Measurements from ENCODE around the gene FAM222A. TPM values are rescaled to one million over a fixed set of nuclear protein-coding genes. Genes with fewer than 3 reads are reported as not detected.

Gene FAM222A
- polyA plus RNA-seq, 1 donor, result 6.3 TPM

- Histone ChIP-seq H3K4me3 (ENCODE audit: low read length) (no peak overlapping the region), H3K9me3 (ENCODE audit: control insufficient read depth, low read depth, low read length) (no peaks in the 10 kb centered on the region), H3K36me3 (ENCODE audit: control insufficient read depth, insufficient read depth, low read length) (no peaks in the 10 kb centered on the region), H3K27me3 (ENCODE audit: control insufficient read depth, insufficient read depth, low read length) (no peaks in the 10 kb centered on the region), H3K4me1 (ENCODE audit: control insufficient read depth, insufficient read depth, low read length) (no peaks in the 10 kb centered on the region), H3K27ac (ENCODE audit: low read length) (no peak overlapping the region)
- DNase-seq, result no peak
- WGBS (ENCODE audit: insufficient coverage, low lambda C conversion rate), result no CpG with 5 or more reads among the region's 12 CpGs
Observed at GRCh38 chr12:109807954-109808643, 94.5 kb downstream of the FAM222A start.

DNA sequence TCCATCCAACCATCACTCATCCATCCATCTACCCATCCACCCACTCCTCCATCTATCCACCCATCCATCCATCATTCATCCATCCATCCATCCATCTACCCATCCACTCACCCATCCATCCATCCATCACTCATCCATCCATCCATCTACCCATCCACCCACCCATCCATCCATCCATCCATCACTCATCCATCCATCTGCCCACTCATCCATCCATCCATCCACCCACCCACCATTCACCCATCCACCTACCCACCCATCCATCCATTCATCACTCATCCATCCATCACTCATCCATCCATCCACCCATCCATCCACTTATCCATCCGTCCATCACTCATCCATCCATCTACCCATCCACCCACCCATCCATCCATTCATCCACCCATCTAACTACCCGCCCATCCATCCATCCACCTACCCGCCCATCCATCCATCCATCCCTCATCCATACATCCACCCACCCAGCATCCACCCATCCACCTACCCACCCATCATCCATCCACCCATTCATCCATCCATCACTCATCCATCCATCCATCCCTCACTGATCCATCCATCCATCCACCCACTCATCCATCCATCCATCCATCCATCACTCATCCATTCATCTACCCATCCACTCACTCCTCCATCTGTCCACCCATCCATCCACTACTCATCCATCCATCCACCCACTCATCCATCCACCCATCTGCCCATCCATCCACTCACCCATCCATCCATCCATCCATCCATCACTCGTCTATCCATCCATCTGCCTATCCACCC is 95.4 kb downstream of the FAM222A start:
- H3K36me3 ChIP-seq (ENCODE audit: control insufficient read depth, insufficient read depth, low read length), result no peaks in the 10 kb centered on the region
- peaks cover 2% of the 10 kb centered on the region for H3K9me3 ChIP-seq (ENCODE audit: control insufficient read depth, low read depth, low read length)
- H3K27me3 ChIP-seq (ENCODE audit: control insufficient read depth, insufficient read depth, low read length), result no peaks in the 10 kb centered on the region
- H3K27ac ChIP-seq (ENCODE audit: low read length), result no peak overlapping the region
- WGBS (ENCODE audit: insufficient coverage, low lambda C conversion rate), result 76% methylated on average over 2 of the region's 4 CpGs
- no peak overlapping the region for H3K4me3 ChIP-seq (ENCODE audit: low read length)
- no peaks in the 10 kb centered on the region for H3K4me1 ChIP-seq (ENCODE audit: control insufficient read depth, insufficient read depth, low read length)
- DNase-seq, result no peak

DNA sequence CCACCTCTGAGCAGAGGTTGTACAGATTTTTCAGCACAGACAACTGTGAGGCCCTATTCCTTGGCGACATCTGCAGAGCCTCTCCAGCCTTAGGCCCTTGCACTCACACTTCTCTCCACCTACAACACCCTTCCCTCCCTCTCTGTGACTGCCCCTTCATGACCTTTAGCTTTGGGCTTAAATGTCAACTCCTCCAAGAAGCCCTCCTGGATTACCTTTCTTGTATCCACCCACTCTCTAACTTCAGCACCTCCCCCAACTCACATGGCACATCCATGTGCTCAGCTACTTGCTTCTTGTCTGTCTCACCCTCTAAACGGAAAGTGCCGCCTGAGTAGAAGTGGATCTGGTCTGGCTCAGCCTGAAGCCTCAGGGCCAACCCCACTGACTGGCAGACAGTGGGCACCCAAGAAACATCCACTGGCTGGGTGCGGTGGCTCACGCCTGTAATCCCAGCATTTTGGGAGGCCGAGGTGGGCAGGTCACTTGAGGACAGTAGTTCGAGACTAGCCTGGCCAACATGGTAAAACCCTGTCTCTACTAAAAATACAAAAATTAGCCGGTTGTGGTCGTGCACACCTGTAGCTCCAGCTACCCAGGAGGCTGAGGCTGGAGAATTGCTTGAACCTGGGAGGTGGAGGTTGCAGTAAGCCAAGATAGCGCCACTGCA is 97.5 kb downstream of the FAM222A start:
- no peak for DNase-seq
- no peaks in the 10 kb centered on the region for H3K36me3 ChIP-seq (ENCODE audit: control insufficient read depth, insufficient read depth, low read length)
- no peak overlapping the region for H3K27ac ChIP-seq (ENCODE audit: low read length)
- no peaks in the 10 kb centered on the region for H3K27me3 ChIP-seq (ENCODE audit: control insufficient read depth, insufficient read depth, low read length)
- H3K9me3 ChIP-seq (ENCODE audit: control insufficient read depth, low read depth, low read length), result peaks cover 8% of the 10 kb centered on the region
- WGBS (ENCODE audit: insufficient coverage, low lambda C conversion rate), result 100% methylated on average over 1 of the region's 10 CpGs
- no peak overlapping the region for H3K4me3 ChIP-seq (ENCODE audit: low read length)
- no peaks in the 10 kb centered on the region for H3K4me1 ChIP-seq (ENCODE audit: control insufficient read depth, insufficient read depth, low read length)

- Histone ChIP-seq H3K9me3 (ENCODE audit: control insufficient read depth, low read depth, low read length) (peaks cover 8% of the 10 kb centered on the region), H3K4me1 (ENCODE audit: control insufficient read depth, insufficient read depth, low read length) (no peaks in the 10 kb centered on the region), H3K27me3 (ENCODE audit: control insufficient read depth, insufficient read depth, low read length) (no peaks in the 10 kb centered on the region), H3K36me3 (ENCODE audit: control insufficient read depth, insufficient read depth, low read length) (no peaks in the 10 kb centered on the region), H3K27ac (ENCODE audit: low read length) (no peak overlapping the region), H3K4me3 (ENCODE audit: low read length) (no peak overlapping the region)
- DNase-seq, result no peak
- 58% methylated on average over 2 of the region's 5 CpGs for WGBS (ENCODE audit: insufficient coverage, low lambda C conversion rate)
Observed at GRCh38 chr12:109811624-109811995, 98.0 kb downstream of the FAM222A start.

DNA sequence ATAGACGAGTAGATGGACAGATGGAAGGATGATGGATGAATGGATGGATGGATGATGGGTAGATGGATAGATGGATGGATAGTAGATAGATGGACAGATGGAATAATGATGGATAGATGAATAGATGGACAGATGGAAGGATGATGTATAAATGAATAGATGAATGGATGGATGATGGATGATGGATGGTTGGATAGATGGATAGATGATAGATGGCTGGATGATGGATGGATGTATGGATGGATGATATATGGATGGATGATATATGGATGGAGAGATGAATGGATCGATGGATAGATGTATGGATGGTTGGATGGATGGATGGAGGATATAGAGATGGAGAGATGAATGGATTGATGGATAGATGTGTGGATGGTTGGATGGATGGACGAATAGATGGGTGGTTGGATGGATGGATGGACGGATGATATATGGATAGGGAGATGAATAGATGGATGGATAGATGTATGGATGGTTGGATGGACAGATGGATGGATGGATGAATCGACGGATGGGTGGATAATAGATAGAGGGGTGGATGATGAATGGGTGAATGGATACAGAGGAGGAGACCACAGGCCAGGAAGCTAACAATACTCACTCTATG is 100.3 kb downstream of the FAM222A start:
- no peaks in the 10 kb centered on the region for H3K27me3 ChIP-seq (ENCODE audit: control insufficient read depth, insufficient read depth, low read length)
- no peaks in the 10 kb centered on the region for H3K36me3 ChIP-seq (ENCODE audit: control insufficient read depth, insufficient read depth, low read length)
- no peak for DNase-seq
- H3K27ac ChIP-seq (ENCODE audit: low read length), result no peak overlapping the region
- WGBS (ENCODE audit: insufficient coverage, low lambda C conversion rate), result 100% methylated on average over 5 of the region's 6 CpGs
- peaks cover 8% of the 10 kb centered on the region for H3K9me3 ChIP-seq (ENCODE audit: control insufficient read depth, low read depth, low read length)
- H3K4me1 ChIP-seq (ENCODE audit: control insufficient read depth, insufficient read depth, low read length), result no peaks in the 10 kb centered on the region
- no peak overlapping the region for H3K4me3 ChIP-seq (ENCODE audit: low read length)

DNA sequence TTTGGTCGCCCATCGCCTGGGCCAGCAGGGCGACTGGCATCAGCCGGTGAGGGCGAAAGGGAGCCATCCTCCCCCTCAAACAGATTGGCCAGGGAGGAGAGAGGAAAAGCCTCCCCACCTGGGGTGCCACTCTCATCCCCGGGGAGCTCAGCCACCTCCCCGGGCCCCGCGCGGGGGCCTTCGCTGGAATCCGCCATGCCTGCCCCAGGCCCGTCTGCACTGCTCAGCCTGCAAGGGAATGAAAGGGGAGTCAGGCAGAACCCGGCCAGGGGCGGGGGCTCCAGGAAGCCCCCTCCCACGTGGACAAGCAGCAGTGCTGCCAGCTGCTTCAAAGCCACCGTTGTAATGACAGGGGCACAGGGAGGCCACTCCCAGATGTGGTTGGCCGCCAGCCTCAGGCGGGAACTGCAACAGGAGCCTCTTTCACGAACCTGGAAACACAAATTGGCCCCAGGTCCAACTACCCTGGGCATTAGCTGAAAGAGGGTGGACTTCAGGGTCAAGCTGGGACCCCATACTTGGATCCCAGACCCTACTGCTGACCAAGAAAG is 101.0 kb downstream of the FAM222A start:
- DNase-seq, result no peak

GRCh38 chr12:109815225-109815624 is 101.6 kb downstream of the FAM222A start:
- DNase-seq, result no peak
- WGBS (ENCODE audit: insufficient coverage, low lambda C conversion rate), result no CpG with 5 or more reads among the region's 4 CpGs
- H3K36me3 ChIP-seq (ENCODE audit: control insufficient read depth, insufficient read depth, low read length), result no peaks in the 10 kb centered on the region
- no peak overlapping the region for H3K27ac ChIP-seq (ENCODE audit: low read length)
- H3K4me3 ChIP-seq (ENCODE audit: low read length), result no peak overlapping the region
- peaks cover 8% of the 10 kb centered on the region for H3K9me3 ChIP-seq (ENCODE audit: control insufficient read depth, low read depth, low read length)
- H3K27me3 ChIP-seq (ENCODE audit: control insufficient read depth, insufficient read depth, low read length), result no peaks in the 10 kb centered on the region
- no peaks in the 10 kb centered on the region for H3K4me1 ChIP-seq (ENCODE audit: control insufficient read depth, insufficient read depth, low read length)

More for the DNA sequence above, 101.0 kb downstream of the FAM222A start:
- H3K36me3 ChIP-seq (ENCODE audit: control insufficient read depth, insufficient read depth, low read length), result no peaks in the 10 kb centered on the region
- peaks cover 8% of the 10 kb centered on the region for H3K9me3 ChIP-seq (ENCODE audit: control insufficient read depth, low read depth, low read length)
- no CpG with 5 or more reads among the region's 20 CpGs for WGBS (ENCODE audit: insufficient coverage, low lambda C conversion rate)
- no peaks in the 10 kb centered on the region for H3K4me1 ChIP-seq (ENCODE audit: control insufficient read depth, insufficient read depth, low read length)
- no peak overlapping the region for H3K4me3 ChIP-seq (ENCODE audit: low read length)
- H3K27ac ChIP-seq (ENCODE audit: low read length), result no peak overlapping the region
- H3K27me3 ChIP-seq (ENCODE audit: control insufficient read depth, insufficient read depth, low read length), result no peaks in the 10 kb centered on the region

GRCh38 chr12:109815757-109816617 is 102.4 kb downstream of the FAM222A start:
- no peaks in the 10 kb centered on the region for H3K4me1 ChIP-seq (ENCODE audit: control insufficient read depth, insufficient read depth, low read length)
- WGBS (ENCODE audit: insufficient coverage, low lambda C conversion rate), result no CpG with 5 or more reads among the region's 10 CpGs

GRCh38 chr12:109816870-109817269 is 103.2 kb downstream of the FAM222A start:
- no peaks in the 10 kb centered on the region for H3K27me3 ChIP-seq (ENCODE audit: control insufficient read depth, insufficient read depth, low read length)
- H3K27ac ChIP-seq (ENCODE audit: low read length), result no peak overlapping the region
- no peak for DNase-seq
- no CpG with 5 or more reads among the region's 7 CpGs for WGBS (ENCODE audit: insufficient coverage, low lambda C conversion rate)
- peaks cover 8% of the 10 kb centered on the region for H3K9me3 ChIP-seq (ENCODE audit: control insufficient read depth, low read depth, low read length)
- no peak overlapping the region for H3K4me3 ChIP-seq (ENCODE audit: low read length)
- H3K36me3 ChIP-seq (ENCODE audit: control insufficient read depth, insufficient read depth, low read length), result no peaks in the 10 kb centered on the region
- no peaks in the 10 kb centered on the region for H3K4me1 ChIP-seq (ENCODE audit: control insufficient read depth, insufficient read depth, low read length)

More at GRCh38 chr12:109815757-109816617, 102.4 kb downstream of the FAM222A start:
- Histone ChIP-seq H3K27me3 (ENCODE audit: control insufficient read depth, insufficient read depth, low read length) (no peaks in the 10 kb centered on the region), H3K4me3 (ENCODE audit: low read length) (no peak overlapping the region), H3K9me3 (ENCODE audit: control insufficient read depth, low read depth, low read length) (peaks cover 8% of the 10 kb centered on the region), H3K27ac (ENCODE audit: low read length) (no peak overlapping the region), H3K36me3 (ENCODE audit: control insufficient read depth, insufficient read depth, low read length) (no peaks in the 10 kb centered on the region)
- no peak for DNase-seq
